ENCODE results near the gene ADAMTS9.

Gene ADAMTS9

GRCh38 chr3:64680334-64680733, 7.5 kb downstream of the ADAMTS9 start:
- no peak for DNase-seq (ENCODE audit: low read depth)
- H3K4me3 ChIP-seq (ENCODE audit: control insufficient read depth, low read depth, low read length) = no peak overlapping the region
- TF ChIP-seq CTCF (IDR thresholded peaks at IDR 0.05; ENCODE audit: control insufficient read depth, insufficient read depth, low read depth, low read length, missing control alignments) = no peak

- no peak for DNase-seq (ENCODE audit: low read depth)
- H3K4me3 ChIP-seq (ENCODE audit: control insufficient read depth, low read depth, low read length) = no peak overlapping the region
These were observed 9.7 kb downstream of the ADAMTS9 start for GRCh38 chr3:64677961-64678716.

GRCh38 chr3:64676831-64677230, 11.0 kb downstream of the ADAMTS9 start:
- H3K4me3 ChIP-seq (ENCODE audit: control insufficient read depth, low read depth, low read length) = no peak overlapping the region
- TF ChIP-seq CTCF (IDR thresholded peaks at IDR 0.05; ENCODE audit: control insufficient read depth, insufficient read depth, low read depth, low read length, missing control alignments) = no peak
- no peak for DNase-seq (ENCODE audit: low read depth)

More at GRCh38 chr3:64677961-64678716, 9.7 kb downstream of the ADAMTS9 start:
- TF ChIP-seq CTCF (IDR thresholded peaks at IDR 0.05; ENCODE audit: control insufficient read depth, insufficient read depth, low read depth, low read length, missing control alignments) = no peak

- DNase-seq (ENCODE audit: low read depth) = no peak
- TF ChIP-seq CTCF (IDR thresholded peaks at IDR 0.05; ENCODE audit: control insufficient read depth, insufficient read depth, low read depth, low read length, missing control alignments) = no peak
- no peak overlapping the region for H3K4me3 ChIP-seq (ENCODE audit: control insufficient read depth, low read depth, low read length)
These were observed 12.0 kb downstream of the ADAMTS9 start for GRCh38 chr3:64675687-64676247.

- TF ChIP-seq CTCF (IDR thresholded peaks at IDR 0.05; ENCODE audit: control insufficient read depth, insufficient read depth, low read depth, low read length, missing control alignments) = no peak
- DNase-seq (ENCODE audit: low read depth) = no peak
- no peak overlapping the region for H3K4me3 ChIP-seq (ENCODE audit: control insufficient read depth, low read depth, low read length)
These were observed 13.2 kb downstream of the ADAMTS9 start for GRCh38 chr3:64674591-64675076.

GRCh38 chr3:64673159-64673715, 14.6 kb downstream of the ADAMTS9 start:
- TF ChIP-seq CTCF (IDR thresholded peaks at IDR 0.05; ENCODE audit: control insufficient read depth, insufficient read depth, low read depth, low read length, missing control alignments) = no peak
- no peak overlapping the region for H3K4me3 ChIP-seq (ENCODE audit: control insufficient read depth, low read depth, low read length)
- no peak for DNase-seq (ENCODE audit: low read depth)
